Left ventricle myocardium superior (tissue), 1 donor: ENCODE data around the gene GPR108. TPM values are rescaled to one million over a fixed set of nuclear protein-coding genes. Genes with fewer than 3 reads are reported as not detected.
A peak's percentile ranks its signal among the peaks of the same experiment; 100 is the strongest.
"Not testable (repeated sequence)": the region's sequence is repeated elsewhere in the genome, so short reads cannot be mapped to it uniquely, and the experiment has no call there.

Experiments
- ATAC-seq: fragments of 200-7000 bp; cut with Tn5 transposase; one replicate; pipeline ENCODE4 v1.9.1; 2020; ENCODE audit warnings: mild to moderate bottlenecking, moderate library complexity
- DNase-seq: peaks from one replicate; pipeline ENCODE4 v3.0.0-alpha.2; 2020
- intact Hi-C: fragments of 100-400 bp; cut with micrococcal nuclease; formaldehyde crosslinking; loops from one replicate; pipeline ENCODE4 v1.11.0; 2022
- long read RNA-seq: library from polyadenylated mRNA; unstranded; transcript quantifications from one replicate; pipeline ENCODE4 v2.0.0, GENCODE V29; 2021
- total RNA-seq: library from RNA; stranded (reverse); fragmentation: NEBNext Ultra II Directional; extraction: Animal tissue kit (Norgen Biotek cat#: 25700); gene quantifications from one replicate; pipeline ENCODE4 v1.2.1, GENCODE V29; 2021
- donor health status: DM: no; HTN: yes; CAD: no; lungs with severe emphysema.

GPR108 gene
- 28.1 TPM for total RNA-seq
- long read RNA-seq, transcript GPR108-201 (18 exons, 2,057 nt), result major isoform, 25 of 40 reads
- long read RNA-seq, partial matches to known transcripts, result 5 of 40 reads
- long read RNA-seq, other reads (novel, unspliced or antisense), result 7 of 40 reads

GRCh38 chr19:6737284-6737872, at the start of gene GPR108:
Gene GPR108, minus strand, starts transcription at chr19:6737580. Its CDS starts 4 bp downstream, at chr19:6737576.
- ATAC-seq, result peak; percentile 83
- intact Hi-C loops, result no loop called here
- DNase-seq, result peak; percentile 100

GRCh38 chr19:6779206-6779605, 41.8 kb upstream of the GPR108 start:
- DNase-seq, result no peak
- no peak for ATAC-seq
- intact Hi-C loops, result no loop called here

GRCh38 chr19:6778386-6778785, 41.0 kb upstream of the GPR108 start:
- DNase-seq (no peak), ATAC-seq (no peak)
- intact Hi-C loops, result no loop called here

GRCh38 chr19:6777434-6777833, 40.1 kb upstream of the GPR108 start:
- no peak for ATAC-seq
- intact Hi-C loops, result no loop called here
- DNase-seq, result no peak

GRCh38 chr19:6776999-6777398, 39.6 kb upstream of the GPR108 start:
- no peak for ATAC-seq
- DNase-seq, result no peak
- intact Hi-C loops, result no loop called here

- intact Hi-C loops, ATAC-seq, DNase-seq: not testable (repeated sequence)
Measured at GRCh38 chr19:6776045-6776444, 38.7 kb upstream of the GPR108 start.

- peak; percentile 50 for ATAC-seq
- DNase-seq, result no peak
- intact Hi-C loops, result no loop called here
Measured at GRCh38 chr19:6774821-6775707, 37.7 kb upstream of the GPR108 start.

- ATAC-seq, result peak; percentile 79
- DNase-seq, result peak; percentile 63
- intact Hi-C loops, result no loop called here
Measured at GRCh38 chr19:6773323-6773931, 36.0 kb upstream of the GPR108 start.

- intact Hi-C loops, result no loop called here
- DNase-seq (no peak), ATAC-seq (no peak)
Measured at GRCh38 chr19:6772866-6773322, 35.5 kb upstream of the GPR108 start.

GRCh38 chr19:6772028-6772865, 34.9 kb upstream of the GPR108 start, which contains the start of gene VAV1:
Gene VAV1, plus strand, starts transcription at chr19:6772708. Its CDS starts 100 bp downstream, at chr19:6772808.
- intact Hi-C loops, result no loop called here
- DNase-seq (peak; percentile 70), ATAC-seq (peak; percentile 79)

- intact Hi-C loops, DNase-seq, ATAC-seq: not testable (repeated sequence)
Measured at GRCh38 chr19:6771648-6772027, 34.3 kb upstream of the GPR108 start.

- intact Hi-C loops, result no loop called here
- DNase-seq, result no peak
- ATAC-seq, result no peak
Measured at GRCh38 chr19:6769006-6769619, 31.7 kb upstream of the GPR108 start.

GRCh38 chr19:6768236-6768785, 30.9 kb upstream of the GPR108 start:
- no peak for ATAC-seq
- intact Hi-C loops, result no loop called here
- DNase-seq, result no peak

GRCh38 chr19:6767357-6768235, 30.2 kb upstream of the GPR108 start, which contains the start of gene SH2D3A:
Gene SH2D3A, minus strand, starts transcription at chr19:6767435. Its CDS starts 3,687 bp downstream, at chr19:6763748.
- DNase-seq (peak; percentile 69), ATAC-seq (peak; percentile 57)
- intact Hi-C loops, result no loop called here

- intact Hi-C loops, result no loop called here
- DNase-seq (no peak), ATAC-seq (no peak)
Measured at GRCh38 chr19:6767081-6767356, 29.6 kb upstream of the GPR108 start.

- intact Hi-C loops, result no loop called here
- ATAC-seq, result no peak
- DNase-seq, result no peak
Measured at GRCh38 chr19:6766357-6767080, 29.1 kb upstream of the GPR108 start.
